HG03457 (cell line): ENCODE measurements around the gene APH1A.
"Not testable (repeated sequence)": the region's sequence is repeated elsewhere in the genome, so short reads cannot be mapped to it uniquely, and the experiment has no call there.

Source experiments
- ATAC-seq: cut with Tn5 transposase; IDR thresholded peaks from one replicate; pipeline ENCODE4 v1.9.1; 2021; ENCODE audit warnings: moderate number of reproducible peaks; ENCODE audit not compliant: unreplicated experiment

Gene APH1A

DNA sequence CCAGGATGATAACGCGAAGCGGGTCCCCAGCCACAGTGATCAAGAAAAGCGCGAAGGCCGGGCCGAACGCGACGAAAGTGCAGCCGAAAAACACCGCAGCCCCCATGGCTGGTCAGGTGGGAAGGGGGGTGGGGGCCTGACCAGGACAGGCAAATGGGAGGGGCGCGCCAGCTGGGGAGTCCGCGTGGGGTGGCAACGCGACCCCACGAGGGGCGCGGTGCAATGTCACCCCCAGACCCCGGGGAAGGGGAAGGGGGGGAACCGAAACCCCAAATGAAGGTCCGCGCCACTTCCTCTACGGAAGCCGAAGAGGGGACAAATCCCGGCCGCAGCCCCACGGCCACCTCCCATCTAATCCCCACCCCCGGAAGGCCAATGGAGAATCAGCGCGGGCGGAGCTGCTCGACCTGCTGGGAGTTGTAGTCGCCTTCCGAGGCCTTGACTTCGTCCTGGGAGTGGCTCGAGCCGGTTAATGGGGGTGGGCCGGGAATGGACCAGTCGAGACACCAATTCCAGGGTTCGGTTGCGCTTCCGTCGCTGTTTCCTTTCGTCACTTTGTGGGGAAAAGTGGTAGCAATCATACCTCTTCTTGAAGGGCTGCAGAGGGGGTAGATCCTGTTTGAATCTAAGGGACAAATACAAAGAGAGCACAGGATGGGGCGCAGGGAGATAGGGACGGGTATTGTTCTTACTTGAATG, at the start of gene APH1A:
APH1A (minus strand) TSS at position 312 of the 699 bp plus-strand sequence; CDS start at position 106, 206 bp downstream.
- peak; percentile 78 for ATAC-seq

DNA sequence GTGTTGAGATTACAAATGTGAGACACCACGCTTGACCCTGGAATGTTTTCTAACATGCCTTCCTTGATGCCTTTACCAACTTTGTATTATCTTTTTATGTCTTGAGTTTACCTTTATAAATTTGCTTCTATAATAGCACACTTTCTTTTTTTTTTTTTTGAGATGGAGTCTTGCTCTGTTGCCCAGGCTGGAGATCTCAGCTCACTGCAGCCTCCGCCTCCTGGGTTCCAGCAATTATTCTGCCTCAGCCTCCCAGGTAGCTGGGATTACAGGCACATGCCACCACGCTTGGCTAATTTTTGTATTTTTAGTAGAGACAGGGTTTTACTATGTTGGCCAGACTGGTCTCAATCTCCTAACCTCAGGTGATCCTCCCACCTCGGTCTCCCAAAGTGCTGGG, 45.9 kb upstream of the APH1A start:
- not testable (repeated sequence) for ATAC-seq

DNA sequence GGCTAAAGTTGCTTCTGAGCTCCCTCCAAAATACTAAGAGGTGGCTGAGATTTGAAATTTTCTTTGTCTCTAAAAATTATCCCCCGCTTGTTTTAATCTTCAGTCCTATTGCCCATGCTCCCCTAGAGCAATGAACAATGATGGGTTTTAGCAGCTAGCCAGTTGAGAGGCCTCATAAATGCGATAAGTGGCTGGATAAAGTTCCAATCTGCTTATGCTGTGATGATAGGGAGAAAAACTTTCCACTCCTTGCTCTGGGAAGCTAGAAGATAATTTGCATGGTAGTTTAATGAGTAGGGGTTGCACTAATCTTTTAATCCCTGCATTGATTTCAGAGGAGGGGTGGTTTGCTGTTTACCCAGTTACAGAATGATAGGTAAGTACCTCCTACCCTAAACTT, 42.9 kb upstream of the APH1A start:
- ATAC-seq, result no peak

DNA sequence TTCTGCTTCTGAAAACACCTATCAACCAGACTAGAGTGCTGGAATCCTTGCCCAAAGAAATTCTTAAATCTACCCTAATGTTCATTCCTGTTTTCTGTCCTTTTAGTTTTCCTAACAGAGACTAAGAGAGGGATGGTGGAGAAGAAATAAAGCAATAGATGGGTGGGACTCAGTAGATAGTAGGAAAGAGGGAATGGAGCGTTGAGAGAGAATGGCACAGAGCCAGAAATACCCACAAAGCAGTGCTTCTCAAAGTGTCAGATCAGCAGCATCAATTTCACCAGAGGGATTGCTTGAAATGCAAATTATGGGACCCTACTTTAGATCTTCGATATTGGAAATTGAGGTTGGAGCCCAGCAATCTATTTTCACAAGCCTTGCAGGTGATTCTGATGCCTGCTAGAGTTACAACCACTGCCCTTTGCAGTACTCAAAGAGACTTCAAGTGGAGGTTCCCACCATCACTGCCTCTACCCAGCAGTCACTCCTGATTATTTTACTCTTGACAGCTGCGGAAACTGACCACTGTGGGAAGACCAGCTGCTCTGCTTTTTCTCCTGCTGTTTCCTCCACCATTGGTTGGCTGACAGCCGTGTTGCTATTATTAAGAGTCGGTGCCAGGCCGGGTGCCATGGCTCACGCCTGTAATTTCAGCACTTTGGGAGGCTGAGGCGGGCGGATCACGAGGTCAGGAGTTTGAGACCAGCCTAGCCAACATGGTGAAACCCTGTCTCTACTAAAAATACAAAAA, 41.1 kb upstream of the APH1A start:
- no peak for ATAC-seq

DNA sequence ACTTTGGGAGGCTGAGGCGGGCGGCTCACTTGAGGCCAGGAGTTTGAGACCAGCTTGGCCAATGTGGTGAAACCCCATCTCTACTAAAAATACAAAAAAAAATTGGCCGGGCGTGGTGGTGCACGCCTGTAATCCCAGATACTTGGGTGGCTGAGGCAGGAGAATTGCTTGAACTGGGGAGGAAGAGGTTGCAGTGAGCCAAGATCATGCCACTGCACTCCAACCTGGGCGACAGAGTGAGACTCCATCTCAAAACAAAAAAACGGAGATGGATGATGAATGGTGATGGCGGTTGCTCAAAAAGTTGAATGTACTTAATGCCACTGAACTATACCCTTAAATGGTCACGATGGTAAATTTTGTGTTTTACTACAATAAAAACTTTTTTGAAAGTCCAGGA, 39.8 kb upstream of the APH1A start:
- not testable (repeated sequence) for ATAC-seq

DNA sequence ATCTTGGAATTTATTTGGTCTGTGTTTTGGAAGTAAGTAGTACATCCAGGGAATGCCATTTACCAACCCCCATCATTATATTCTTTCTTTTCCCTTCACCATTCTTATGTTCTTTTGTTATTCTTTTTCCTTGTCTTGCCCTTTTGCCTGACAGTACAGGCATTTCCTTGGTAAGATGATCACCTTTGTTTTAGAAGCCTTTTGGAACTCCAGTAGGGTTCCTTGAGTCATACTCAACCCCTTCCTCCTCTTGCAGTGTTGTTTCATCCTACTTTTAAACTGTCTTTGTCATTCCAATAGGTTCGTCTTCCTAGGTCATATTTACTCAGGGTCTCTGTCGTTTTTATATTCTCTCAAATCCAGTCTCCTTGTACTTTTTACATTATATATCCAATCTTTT, 34.1 kb upstream of the APH1A start:
- no peak for ATAC-seq

DNA sequence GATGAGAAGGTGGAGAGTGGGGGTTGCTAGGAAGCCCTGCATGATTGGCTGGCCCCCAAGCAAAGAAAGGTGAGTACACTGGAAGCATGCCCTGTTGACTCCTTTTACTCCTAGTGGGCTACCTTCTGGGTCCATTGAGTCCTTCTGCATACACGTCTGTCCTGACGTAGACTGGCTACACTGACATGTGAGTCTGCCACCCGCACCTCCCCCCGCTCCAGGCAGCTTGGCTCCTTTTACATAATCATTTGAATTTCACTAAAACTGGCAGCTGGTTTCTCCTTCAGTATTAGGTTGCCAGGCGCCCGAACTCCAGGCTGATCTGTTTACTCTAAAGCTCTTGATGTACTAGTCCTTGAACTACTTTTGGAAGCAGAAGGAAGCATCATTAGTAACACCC, 33.5 kb upstream of the APH1A start:
- no peak for ATAC-seq

DNA sequence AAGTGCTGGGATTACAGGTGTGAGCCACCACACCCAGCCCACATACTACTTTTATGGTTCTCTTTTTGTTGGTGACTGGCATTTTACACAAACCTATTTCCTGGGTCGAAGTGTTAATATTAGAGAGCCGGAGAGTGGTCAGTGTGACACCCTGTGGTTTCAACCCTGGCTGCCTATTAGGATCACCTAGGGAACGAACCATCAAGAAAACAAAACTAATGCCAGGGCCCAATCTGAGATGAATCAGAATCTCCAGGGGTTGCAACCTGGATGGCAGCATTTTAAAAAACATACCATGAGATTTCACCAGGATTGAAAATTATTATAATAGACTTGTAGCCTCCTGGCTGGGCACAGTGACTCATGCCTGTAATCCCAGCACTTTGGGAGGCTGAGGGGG, 30.9 kb upstream of the APH1A start:
- no peak for ATAC-seq

DNA sequence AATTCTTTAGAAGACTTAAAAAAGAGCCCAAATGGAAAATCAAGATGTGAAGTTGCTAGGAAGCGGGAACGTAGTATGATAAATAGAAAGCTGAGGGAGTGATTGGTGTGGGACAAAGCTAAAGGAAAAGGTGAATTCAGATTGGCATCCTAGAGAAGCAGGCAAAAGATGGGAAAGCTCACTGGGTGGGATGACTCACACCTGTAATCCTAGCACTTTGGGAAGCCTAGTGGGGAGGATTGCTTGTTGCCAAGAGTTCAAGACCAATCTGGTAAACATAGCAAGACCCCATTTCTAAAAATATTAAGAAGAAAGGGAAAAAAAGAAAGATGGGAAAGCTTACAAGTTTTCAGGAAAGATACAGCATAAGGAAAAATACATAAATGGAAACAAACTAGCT, 26.7 kb upstream of the APH1A start:
- ATAC-seq, result no peak

DNA sequence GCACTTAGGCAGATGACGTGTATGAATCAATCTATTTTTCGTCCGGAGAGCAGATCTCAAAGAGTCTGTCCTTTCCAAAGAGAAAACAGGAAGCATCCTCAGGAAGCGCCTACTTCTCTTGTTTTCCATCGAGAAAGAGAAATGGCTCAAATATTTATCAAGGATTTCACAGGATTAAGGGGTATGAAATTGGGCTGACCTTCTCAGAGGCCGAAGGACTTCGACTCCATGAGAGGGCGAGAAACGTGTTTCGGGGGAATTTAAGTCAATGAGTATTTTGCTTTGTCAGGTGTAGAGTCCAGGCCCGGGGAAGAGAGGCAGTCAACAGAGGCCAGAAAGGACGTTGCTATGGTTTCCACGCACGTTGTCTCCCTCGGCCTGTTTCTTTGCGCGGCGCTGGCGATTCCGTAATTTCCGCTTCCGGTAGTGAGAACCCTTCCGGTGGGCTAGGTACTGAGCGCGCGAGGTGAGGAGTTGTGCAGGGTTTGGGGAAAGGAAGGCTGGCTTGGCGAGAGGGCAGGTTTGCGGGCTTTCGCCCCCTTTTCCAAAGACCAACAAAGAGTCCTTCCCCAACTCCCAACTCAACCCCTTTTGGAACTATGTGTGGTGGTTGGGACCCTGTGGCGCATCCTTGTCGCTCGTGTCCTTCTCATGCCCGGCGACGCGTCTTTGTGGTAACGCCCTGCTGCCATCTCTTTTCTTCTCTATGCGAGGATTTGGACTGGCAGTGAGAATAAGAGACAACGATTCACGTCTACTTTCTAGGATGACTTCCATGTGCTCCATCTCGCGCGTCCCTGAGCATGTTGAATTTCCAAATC, 24.8 kb upstream of the APH1A start, which contains the start of gene MRPS21:
MRPS21 (plus strand) TSS at position 429 of the 821 bp plus-strand sequence. CDS start 506 bp downstream, outside the sequence.
- peak; percentile 77 for ATAC-seq

DNA sequence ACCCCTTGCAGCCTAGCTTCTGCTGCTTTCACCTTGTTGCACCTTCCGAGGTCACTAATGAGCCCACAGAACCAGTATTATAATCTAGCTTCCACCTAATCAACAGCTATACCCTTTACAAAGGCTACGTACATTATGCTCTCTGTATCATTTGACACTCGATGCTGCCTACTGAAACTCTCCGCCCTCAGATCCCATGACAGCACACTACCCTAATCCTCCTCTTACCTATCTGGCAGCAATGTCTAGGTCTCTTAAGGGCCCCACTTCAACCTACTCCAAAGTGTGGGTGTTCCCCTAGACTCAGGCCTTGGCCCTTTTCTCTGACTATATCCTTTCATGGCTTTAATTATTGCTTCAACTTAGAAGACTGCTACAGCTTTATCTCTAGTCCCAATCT, 20.0 kb upstream of the APH1A start:
- no peak for ATAC-seq

DNA sequence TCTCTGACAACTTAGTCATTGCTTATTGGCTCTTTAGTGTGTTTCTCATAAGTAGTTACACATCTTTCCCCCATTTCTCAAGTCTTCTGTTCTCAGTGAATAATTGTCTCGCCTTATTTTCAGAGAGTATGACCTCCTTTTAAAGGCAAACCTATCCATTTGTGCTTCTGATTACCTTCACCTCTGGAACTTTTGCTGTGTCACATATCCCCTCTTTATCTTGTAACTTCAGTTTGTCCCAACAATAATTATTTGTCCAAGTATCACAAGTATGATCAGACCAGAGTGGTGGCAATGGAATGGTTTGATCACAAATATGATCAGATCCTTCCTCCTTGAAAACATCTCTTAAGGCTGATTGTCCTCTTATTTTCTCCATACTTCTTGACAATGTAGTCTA, 19.6 kb upstream of the APH1A start:
- no peak for ATAC-seq

DNA sequence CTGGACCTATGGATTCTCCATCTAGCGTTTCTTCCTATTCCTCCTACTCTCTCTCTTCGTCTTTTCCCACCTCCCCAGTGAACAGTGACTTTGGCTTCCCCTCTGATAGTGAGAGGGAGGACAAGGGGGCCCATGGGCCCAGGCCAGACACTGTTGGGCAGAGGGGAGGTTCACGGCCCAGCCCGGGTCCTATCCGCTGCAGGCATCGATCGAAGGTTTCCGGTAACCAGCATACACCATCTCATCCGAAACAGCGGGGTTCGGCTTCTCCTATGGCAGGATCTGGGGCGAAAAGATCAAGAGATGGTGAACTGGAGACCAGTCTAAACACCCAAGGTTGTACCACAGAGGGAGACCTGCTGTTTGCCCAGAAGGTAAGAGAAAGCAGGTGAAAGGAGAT, 14.4 kb upstream of the APH1A start:
- ATAC-seq, result no peak

DNA sequence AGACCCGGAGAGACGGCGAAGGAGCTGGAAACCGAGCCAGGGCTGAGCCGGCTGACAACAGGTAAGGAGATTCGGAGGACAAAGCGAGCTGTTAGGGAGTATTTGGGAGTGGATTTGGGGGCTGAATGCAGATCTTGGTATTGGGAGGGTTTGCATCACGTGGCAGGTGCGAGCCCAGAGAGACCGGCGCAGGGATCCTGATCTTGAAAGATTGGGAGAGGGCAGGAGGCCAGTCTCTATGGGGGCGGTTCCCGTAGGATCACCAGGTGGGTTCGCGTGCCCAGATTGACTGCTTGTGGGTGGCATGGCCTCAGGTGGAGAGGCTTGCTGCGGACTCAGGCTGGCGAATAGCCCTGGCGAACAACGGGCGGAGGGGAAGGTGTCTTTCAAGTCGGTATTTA, 13.7 kb upstream of the APH1A start:
- no peak for ATAC-seq

DNA sequence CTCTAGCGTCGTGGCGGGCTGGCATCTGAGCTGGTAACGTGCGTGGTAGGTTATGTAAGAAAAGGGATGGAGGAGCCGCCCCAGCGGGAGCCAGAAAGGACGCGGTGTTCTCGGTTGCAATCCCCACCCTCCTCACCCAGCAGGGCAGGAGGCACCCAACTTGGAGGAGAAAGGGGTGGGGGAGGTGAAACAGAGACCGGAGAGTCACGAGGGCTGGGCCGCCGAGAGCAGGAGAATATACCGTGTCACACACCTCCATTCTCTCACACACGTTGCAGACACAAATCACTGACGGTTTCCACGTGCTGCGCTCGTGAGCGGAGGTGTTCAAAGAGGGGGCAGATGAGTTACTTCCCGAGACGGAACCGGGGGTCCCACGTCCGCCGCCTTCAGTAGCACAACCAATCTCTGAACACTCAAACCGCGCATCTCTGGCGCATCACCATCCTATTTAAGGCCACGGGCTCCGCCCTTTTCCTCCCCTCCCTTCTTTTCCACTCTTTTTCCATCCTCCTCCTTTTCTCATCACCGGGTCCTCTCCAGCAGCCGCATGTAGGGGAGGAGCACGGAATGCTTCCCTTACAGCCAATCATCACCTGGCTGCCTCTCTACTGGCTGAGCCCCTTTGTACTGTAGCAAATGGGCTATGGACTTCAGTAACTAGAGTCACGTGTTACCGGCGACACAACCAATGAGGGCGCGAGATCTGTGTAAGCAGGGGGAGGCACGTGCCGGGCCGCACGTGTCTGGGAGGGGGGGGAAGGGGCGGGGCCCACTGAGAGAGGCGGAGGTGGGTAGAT, 13.1 kb upstream of the APH1A start, which contains the start of gene CIART:
CIART (plus strand) TSS at position 797 of the 800 bp plus-strand sequence. CDS start 714 bp downstream, outside the sequence.
- no peak for ATAC-seq

DNA sequence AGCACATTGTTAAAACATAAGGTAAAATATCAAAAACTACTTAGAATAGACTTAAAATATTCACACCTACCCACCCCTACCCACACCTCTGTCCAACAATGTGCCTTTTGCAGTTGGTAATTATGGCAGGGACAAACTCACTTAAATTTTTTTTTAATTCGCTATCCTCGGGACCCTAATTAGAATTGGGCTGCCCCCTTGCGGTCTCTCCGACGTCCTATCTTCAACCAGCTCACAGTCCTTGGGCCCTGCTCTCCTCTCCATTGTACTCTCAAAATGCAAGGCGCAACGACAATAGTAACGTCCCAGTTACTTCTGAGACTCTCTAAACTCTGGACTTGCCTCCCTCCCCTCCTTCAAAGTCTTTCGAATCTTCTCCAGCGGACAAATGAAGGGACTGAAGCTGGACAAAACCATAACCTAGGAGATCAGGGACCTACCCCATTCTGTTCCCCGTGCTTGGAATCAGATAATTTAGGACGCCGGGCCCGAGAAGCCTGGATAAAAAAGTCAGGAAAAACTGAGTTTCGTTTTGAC, 12.5 kb upstream of the APH1A start:
- ATAC-seq, result no peak

DNA sequence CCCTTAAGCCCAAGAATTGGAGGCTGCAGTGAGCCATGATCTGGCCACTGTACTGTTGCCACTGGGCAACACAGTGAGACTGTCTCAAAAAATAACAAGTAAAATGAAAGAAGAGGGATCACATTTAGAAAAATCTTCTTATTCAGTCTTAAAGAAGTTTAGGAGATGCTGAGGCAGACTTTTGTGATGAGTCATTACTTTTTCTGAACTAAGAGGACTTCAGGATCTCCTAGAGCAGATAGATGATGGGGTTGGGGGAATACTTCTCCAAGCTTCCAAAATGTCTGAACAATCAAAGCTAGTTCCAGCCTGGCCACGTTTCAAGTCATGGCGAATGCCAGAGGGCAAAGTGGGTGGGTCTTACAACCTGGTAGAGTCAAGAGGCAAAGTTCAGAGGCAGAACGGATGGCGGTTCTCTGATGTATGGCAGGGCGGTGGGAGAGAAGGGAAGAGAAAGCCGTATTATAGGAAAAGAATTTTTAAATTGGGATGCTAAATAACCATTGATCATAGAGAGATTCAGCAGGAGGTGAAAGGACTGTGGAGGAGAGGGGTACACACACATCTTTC, 11.4 kb upstream of the APH1A start:
- no peak for ATAC-seq

DNA sequence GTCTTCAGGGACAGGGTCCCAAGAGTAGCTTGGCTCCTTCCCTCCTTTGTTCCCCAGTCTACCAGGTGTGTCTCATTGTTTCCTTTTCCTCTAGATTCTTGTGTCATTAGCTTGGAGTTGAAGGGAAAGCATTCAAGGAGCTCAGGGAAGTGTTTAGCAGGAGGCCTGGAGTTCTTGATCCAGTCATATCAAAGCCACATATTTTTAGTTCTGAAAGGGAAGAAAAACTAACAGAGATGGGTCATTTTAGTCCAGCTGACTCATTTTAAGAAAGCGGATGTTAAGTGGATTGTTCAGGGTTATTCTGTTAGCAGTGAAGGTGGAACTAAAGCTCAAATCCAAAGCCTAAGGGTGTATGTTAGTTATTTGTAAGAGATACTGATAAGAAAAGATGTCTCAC, 4.5 kb upstream of the APH1A start:
- ATAC-seq, result no peak

DNA sequence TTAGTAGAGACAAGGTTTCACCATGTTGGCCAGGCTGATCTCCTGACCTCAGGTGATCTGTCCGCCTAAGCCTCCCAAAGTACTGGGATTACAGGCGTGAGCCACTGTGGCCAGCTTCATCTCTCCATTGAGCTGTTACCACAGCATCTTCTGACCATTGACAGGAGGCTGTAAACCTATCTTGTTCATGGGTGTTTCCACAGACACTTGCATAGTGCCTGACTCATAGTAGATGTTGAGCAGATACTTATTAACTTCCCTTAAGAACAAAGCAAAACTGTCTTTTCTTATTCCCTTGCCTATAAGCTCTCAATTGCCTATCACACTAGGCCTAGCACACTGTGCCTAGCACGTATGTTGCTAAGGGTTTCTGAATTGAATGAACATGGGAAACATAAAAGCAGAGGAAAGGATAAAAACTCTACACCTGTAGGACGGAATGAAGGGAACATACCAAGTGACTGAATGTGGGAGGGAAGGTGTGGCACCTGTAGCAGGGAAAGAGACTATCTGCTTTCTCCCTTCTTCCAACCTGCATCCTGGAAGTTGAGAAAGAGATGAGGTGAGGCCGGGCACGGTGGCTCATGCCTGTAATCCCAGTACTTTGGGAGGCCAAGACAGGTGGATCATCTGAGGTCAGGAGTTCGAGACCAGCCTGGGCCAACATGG, 2.6 kb upstream of the APH1A start:
- ATAC-seq, result no peak
